Measurements from ENCODE around the gene GLT1D1.

The GLT1D1 gene

DNA sequence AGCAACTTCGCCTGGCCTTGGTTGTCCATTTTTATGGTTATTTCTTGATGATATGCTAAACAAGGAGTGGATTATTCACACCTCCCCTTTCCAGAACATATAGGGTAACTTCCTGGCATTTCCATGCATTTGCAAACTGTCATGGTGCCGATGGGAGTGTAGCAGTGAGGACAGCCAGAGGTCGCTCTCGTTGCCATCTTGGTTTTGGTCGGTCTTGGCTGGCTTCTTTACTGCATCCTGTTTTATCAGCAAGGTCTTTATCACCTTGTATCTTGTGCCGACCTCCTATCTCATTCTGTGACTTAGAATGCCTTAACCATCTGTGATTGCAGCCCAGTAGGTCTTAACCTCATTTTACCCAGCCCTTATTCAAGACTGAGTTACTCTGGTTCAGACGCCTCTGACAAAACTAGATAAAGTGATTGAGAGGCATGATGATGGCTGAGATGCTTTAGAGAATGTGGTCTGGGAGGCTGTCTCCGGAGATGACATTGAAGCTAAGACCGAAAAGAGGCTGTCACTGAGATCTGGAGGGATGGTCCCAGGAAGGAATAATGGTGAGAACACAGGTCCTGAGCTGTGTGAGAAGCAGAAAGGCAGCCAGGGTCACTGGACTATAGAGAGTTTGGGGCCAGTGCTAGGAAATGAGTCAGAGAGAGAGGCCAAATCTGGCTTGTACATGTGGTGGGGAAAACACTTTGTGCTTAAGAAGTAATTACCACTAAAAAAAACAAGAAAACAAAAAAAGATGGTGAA is 2.9 kb downstream of the GLT1D1 start:
- no peak for FAIRE-seq

DNA sequence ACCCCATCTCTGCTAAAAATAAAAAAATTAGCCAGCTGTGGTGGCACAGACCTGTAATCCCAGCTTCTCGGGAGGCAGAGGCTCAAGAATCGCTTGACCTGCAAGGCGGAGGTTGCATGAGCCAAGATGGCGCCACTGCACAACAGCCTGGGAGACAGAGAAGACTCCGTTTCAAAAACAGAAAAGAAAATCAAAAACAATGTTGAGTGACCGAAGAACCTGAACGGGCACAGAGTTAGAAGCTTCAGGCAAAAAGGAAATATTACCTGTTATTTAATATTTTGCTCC is 3.5 kb downstream of the GLT1D1 start:
- FAIRE-seq, result no peak

DNA sequence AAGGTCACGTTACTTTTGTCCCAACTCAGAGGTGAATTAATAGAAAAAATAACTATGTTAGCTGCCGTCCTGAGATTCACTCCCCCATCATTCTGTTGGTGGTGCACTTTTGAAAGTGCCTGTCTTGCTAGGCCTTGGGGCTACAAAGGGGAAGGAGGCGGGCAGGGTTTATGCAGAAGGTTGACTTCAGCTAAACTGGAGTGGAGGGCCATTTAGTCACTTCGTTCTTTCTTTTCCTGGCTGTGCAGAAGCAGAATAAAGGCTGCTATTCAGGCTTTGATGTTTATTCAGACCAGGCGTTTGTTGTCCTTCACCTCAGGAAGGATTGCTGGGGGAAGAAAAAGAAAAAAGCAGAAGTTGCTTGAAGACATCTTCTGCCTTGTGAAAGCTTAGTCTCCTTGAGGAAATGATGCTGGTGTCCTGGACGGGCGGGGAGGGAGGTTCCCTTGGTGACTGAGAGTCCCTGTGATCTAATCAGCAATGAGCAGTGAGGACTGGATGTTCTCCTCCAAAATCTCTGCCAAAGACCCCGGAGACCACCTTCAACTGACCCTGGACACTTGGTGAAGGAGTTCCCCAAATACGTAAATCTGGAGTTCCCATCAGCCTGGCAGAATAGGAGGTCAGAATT is 4.0 kb downstream of the GLT1D1 start:
- no peak for FAIRE-seq

DNA sequence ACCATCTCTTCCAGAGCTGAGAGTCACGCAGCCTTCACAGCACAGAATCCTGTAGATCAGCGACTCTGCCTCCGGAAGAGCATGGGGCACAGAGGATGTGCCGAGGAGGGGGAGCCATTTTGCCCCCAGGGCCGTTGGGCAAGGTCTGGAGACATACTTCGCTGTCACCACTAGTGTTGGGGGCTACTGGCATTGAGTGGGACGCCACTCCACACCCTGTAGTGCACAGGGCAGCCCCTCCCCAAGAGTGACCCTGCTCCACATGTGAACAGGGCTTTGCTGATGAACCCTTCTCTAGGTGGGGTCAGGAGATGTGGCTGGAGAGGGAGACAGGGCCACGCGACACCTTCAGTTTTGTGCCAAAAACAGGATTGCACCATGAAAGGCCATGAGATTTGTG is 6.0 kb downstream of the GLT1D1 start:
- FAIRE-seq, result no peak

DNA sequence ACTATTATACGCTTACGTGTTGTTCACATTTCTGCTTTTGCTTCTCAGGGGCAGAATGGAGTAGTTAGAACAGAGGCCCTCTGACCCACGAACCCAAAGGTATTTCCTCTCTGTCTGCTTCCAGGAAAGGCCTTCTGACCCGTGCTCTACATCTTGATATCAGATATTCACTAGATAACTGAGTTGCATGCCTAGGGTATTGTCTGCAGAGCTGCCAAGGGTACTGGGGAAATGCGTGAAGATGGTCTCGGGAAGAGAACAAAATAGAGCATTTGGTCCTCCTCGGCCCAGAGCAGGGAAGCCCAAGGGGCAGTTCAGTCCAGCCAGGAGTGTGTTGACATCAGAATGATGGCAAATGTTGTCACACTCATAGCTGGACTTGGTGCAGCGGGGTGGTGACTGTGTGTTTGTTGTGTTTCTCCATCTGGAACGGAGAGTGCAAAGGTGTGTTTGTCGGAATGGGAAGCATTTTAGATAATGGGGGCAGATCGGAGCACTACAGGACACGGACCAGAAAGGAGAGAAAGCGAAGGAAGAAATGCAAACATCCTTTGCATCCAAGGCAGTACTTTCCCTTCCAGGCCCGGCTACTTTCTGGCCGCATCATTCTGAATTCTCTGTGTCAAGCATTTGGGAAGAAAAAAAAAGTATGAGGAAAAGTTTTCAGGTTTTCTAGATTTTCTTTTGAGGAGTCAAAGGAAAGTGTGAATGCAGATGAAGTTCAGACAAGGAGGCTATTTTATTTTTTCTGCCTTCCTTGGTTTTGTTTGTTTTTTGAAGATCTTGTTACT is 8.1 kb downstream of the GLT1D1 start:
- no peak for FAIRE-seq

DNA sequence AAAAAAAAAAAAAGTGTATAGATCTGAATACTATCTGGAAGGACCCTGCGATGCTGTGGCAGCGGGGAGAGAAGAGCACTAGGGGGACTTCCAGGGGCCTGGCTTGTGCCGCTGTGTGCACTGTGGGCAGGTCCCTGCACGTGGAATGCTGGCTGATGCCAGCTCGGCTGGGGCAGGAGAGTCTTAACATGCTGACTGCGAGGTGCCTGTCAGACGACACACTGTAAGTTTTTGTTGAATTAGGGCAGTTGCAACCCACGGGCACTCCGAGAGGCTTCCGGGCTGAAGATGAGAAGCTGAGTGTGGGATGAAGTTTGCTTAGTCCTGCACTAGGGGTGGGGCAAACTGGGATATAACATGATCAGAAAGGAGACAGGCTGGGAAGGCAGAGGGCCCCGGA is 10.7 kb downstream of the GLT1D1 start:
- no peak for FAIRE-seq

DNA sequence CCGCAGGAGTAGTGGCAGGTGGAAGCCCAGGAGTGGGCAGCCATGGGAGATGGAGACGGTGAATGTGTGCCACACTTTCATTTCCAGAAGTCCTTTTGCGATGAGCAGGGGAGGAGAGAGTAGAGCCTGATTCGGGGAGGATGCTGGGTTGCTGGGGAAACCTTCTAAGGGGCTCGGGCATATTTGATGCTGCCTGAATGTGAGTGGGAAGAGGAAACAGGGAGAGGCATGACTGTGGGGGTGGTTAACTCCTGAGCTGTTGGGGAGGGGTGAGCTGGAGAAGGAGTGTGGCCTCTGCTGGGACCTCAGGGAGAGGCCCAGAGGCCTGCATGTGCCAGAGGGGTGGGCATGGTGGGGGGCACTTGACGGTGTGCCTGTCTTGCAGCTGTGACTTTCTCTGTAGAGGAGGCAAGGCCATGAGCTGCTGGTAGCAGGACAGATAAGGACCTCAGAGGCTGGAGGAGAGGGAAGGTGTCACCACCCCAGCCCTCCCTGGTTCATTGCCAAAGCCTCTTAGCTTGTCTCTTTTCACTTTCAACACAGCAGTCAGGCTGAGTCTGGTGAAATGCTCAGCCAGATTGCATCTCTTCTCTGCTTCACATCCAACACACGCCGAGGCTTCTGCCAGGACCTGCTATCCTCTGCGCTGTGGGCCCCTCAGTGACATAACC is 11.4 kb downstream of the GLT1D1 start:
- no peak for FAIRE-seq

DNA sequence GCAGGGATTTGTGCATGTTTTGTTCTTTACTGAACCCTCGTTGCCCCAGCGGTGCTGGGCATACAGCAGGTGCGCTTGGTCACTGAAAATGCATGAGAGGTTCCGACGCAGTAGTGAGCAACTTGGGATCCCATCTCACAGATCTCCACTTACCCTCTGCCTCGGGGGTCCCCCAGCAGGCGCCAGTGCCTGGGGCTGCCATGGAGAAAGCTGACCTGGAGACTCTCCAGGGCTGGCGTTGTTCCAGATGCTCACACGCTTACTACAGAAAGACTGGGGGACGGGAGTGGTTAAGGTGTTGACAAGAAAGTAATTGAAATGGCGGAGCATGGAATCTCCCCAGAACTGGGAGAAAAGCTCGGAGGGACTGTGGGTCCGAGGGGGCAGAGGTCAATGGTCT is 14.2 kb downstream of the GLT1D1 start:
- FAIRE-seq, result no peak

DNA sequence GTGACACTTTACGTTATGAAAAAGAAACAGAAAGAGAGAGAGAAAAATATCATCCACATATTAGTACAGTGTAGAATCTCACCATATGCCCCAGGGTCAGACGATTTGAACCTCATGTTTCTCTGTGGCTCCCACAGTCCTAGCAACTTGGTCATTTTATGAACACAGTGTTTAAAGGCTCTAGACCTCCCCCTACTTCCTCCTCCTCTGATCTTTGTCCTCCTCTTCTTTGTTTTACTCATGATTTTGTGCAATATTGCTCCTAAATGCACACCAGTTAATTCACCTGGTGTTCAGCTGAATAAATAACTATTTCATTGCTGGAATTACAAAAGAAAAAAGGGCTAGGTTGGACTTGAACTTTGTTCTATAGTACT is 18.2 kb downstream of the GLT1D1 start:
- FAIRE-seq, result no peak

DNA sequence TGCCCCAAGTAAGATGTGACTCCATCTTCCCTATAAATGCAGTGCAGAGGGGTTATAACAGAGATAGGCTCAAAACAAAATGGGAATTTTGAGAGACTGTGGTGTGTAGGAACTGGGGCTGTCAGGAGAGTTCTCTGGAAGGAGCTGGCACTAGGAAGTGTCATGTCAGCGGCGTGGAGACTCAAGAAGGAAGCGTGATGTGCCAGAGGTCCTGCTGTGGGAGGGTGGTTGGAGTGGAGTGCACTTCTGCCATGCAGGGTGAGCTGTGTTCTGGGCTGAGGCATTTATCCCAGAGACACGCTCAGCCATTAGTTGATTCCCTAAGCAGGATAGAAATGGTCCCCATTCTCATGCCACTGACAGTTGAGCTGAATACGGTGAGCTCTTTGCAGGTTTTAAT is 19.0 kb downstream of the GLT1D1 start:
- FAIRE-seq, result no peak

DNA sequence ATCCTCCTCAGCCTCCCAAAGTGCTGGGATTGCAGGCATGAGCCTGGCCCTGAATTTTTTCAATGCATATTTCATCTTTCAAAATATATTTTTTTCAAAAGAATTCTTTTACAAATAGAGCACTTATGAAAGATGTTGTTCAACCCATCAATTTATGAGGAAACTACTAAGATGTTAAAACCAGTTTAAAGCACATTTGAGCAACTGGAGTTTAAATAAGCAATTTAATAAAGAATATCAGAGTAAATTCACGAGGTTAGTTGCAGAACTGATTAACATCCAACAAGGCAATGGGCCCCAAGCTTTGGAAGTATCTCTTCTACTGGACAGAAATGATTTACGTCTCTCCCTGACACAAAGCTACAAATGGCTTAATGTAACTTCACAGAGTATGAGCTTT is 23.3 kb downstream of the GLT1D1 start:
- no peak for FAIRE-seq

DNA sequence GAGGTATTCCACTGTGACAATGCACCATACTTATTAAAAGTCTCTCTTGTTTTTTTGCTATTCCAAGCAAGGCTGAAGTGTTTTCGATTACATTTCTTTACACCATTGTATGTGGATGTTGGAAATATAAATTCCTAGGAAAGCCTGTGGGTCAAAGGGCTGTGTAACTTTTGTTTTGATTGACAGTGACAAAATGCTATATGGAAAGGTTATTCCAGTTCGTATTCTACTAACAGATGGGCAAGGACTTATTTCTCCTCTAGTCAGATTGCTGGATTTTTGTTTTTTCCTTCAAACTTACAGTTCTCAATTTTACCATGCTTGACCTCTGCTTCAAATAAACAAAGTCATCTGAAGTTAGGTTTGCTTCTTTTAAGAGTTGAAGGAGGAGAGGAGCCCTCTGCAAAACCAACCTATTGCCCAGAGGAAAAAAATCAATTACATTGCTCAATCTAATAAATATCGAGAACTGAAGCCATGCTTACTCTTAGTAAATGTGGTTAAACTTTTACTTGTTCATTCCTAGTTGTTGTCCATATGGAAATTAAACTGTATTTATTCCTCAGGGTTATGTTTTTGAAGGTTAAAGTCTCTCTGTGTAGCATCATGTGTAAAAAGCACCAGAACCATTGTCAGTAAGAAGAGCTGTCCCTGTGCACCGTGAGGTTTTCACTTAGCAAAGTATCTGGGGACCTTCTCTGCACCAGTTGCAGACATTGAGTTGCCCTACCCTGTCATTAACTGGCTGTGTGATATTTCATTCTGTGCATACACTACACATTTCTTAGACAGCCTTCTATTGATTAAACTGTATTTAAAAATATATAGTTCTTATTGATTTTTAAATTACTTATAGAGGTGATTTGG is 26.9 kb downstream of the GLT1D1 start:
- FAIRE-seq, result no peak

DNA sequence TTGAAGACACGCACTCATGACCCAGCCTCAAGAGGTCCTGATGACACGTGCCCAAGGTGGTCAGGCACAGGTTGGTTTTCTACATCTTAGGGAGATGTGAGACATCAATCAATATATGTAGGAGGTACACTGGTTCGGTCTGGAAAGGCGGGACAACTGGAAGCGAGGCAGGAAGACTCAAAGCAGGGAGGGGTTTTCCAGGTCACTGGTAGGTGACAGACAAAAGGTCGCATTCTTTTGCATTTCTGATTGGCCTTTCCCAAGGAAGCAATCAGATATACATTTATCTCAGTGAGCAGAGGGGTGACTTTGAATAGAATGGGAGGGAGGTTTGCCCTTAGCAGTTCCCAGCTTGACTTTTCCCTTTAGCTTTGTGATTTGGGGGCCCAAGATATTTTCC is 38.6 kb downstream of the GLT1D1 start:
- no peak for FAIRE-seq

DNA sequence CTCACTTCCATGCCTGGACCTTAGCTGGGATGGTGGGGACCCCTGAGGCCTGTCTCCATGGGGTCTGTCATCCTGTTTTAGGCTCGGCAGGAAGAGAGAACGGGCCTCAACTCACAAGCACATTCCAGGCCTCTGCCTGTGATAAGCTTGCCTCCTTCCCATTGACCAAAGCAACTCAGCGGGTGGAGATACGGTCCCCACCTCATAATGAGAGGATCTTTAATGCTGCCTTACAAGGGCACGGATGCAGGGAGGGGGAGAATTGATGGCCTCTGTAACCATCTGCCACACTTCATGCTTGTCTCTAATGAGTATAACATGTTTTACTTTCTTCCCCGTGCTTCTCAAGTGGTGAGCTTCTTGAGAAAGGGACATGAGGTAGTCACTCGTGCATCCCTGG is 50.0 kb downstream of the GLT1D1 start:
- no peak for FAIRE-seq

DNA sequence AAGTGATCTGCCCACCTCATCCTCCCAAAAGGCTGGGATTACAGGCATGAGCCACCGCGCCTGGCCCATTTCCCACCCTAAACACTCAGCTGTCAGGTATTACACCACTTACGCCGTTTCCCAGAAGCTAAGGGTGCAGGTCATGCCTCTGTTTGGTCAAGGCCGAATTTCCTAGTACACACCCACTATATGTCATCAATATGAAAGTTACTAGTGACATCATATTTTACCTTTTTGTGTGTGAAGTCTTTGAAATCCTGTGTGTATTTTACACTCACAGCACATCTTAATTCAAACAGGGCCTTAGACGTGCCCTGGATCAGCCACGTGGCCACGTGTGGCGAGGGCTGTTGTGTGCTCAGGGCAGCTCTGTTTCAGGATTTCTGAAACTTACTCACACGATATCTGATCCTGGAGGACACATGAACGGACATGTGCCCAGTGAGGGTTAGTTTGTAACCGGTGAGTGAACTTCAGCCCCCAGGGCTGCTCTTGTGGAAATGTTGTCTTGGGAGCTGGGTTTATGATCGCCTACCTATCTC is 51.8 kb downstream of the GLT1D1 start:
- no peak for FAIRE-seq

DNA sequence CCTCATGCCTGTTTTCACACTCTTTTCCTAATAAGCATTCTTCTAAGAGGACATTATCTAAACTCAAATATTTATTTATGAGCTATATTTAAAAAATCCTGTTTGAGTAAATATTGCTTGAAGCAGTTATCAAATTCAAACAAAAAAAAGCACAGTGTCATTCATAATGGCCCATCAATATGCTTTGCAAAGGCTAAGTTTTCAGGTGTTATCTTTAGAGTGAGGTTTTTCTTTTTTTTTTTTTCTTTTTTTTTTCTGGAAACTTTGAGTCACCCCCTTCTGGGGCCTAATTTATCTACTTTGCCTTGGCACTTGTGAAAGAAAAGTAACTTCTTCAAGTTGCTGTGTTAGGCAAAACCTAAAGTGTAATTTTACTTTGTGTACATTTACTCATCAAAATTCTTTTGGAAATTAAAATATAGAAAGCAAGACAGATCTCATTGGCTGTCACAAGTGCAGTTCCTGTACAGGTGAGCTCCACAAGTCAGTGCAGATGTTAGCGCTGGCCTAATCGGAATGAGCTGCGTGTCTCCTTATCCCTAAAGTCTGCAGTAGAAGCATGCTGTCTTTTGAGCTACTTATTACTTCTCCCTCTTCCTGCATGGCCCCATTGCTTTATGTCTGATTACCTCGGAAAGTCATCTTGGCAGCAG is 53.3 kb downstream of the GLT1D1 start:
- no peak for FAIRE-seq

DNA sequence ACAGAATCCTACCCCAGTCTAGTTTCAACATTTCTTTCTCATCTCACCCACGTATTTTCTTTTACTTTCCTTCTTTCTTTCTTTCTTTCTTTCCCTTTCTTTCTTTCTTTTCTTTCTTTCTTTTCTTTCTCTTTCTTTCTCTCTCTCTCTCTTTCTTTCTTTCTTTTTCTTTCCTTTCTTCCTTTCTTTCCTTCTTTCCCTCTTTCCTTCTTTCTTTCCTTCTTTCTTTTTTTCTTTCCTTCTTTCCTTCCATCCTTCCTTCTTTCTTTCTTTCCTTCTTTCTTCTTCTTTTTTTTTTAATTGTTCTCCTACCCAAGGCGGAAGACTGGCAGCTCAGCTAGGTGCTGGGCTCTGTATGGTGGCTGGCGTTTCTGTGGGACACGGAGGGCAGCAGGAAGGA is 55.0 kb downstream of the GLT1D1 start:
- FAIRE-seq, result no peak

DNA sequence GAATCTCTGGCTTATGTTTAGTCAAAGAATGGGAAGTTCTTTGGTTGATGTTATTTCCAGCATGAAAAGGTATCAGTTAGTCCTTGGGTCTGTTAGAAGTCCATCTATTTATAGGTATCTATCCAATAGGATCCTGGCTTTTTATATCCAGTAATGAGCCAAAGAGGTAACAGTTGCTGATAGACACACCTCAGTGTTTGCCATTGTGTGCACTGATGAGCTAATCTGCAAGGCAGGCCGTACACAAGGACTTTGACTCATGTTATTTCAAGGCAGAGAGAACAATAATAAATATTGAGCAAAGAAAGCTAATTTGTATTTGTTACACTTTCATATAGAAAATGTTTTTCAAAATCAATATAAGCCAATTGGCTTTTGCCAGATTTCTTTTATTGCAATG is 56.4 kb downstream of the GLT1D1 start:
- FAIRE-seq, result no peak

DNA sequence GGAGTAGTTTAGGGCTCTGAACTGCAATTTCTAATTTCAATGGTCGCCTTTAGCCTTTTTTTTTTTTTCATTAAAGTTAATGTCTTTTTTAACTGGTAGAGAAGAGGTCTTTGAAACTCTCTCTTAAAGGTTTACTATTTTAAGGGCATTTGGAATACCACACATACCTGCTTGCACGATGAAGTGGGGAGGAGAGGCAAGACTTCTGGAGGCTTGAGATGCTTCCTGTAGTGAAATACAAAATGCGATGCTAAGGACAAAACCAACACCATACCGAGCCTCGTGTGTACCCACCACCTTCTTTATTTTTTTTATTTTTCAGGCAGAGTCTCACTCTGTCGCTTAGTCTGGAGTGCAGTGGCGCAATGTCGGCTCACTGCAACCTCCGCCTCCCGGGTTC is 57.4 kb downstream of the GLT1D1 start:
- FAIRE-seq, result no peak

DNA sequence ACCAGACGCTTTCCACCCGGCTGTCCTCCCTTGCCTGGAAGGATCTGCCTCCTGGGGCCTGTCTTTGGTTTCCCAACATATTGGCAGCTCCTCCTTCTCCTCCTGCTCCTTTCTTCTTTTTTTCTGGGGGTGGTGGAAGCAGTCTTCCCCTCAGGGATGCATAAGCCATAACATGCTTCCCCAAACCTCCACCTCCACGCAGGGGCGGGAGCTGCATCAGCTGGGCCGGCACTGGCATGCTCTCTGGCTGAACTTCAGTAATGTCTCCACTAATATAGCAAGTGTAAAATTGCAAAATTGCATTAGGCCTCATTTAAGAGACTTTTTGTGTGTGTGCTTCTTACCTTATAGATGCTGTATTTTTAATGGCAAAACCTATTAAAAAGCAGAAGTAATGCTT is 58.6 kb downstream of the GLT1D1 start:
- no peak for FAIRE-seq

DNA sequence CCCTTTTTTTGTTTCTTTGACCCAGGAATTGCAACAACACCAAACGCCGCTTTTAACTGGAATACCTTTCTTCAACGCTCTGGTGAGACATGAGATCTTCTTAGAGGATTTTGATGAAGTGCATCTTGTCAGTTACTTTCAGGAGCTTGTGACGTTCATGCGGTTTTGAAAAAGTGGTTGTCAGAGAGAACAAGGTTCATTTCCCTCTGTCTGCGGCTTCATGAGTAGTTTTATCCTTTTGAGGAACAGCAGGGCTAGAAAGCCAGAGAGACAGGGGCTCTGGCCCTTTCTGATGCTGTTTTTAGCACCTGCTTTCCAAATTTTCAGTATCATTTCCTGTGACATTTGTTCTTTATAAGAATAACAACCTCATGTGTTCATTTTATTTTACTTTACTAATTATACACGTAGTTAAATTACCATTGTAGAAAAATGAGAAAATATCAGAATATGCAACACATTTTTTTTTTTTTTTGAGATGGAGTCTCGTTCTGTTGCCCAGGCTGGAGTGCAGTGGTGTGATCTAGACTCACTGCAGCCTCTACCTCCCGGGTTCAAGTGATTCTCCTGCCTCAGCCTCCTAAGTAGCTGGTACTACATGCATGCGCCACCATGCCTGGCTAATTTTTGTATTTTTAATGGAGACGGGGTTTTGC is 61.8 kb downstream of the GLT1D1 start:
- FAIRE-seq, result no peak
